HL-60/S4 treated with phorbol 12-myristate 13-acetate at 8.2 ng/mL for 4 days and 3 days (cell line): ENCODE results near the gene MSL1.

Source experiments
- in situ Hi-C: fragments of 300-500 bp; cut with MboI; formaldehyde crosslinking; loops from 2 replicates; pipeline ENCODE4 v1.15.0; 2022; ENCODE audit warnings: low sequenced_read_pairs

The MSL1 gene

GRCh38 chr17:40173778-40174135 is 52.0 kb downstream of the MSL1 start:
- in situ Hi-C loops = no loop called here

GRCh38 chr17:40174514-40174913 is 52.7 kb downstream of the MSL1 start:
- in situ Hi-C loops = no loop called here

GRCh38 chr17:40175928-40176753 is 54.4 kb downstream of the MSL1 start:
- in situ Hi-C loops = no loop called here

- in situ Hi-C loops = no loop called here
Observed at GRCh38 chr17:40176754-40177110, 55.0 kb downstream of the MSL1 start.

GRCh38 chr17:40177275-40177874 is 55.6 kb downstream of the MSL1 start, which contains the start of gene RAPGEFL1:
TSS of gene RAPGEFL1 (plus strand) at chr17:40177470. CDS start at chr17:40177862, 392 bp downstream.
- in situ Hi-C loops = no loop called here

- in situ Hi-C loops = no loop called here
Observed at GRCh38 chr17:40178021-40178601, 56.3 kb downstream of the MSL1 start.

GRCh38 chr17:40178660-40179059 is 56.9 kb downstream of the MSL1 start:
- in situ Hi-C loops = no loop called here

GRCh38 chr17:40179923-40180659 is 58.3 kb downstream of the MSL1 start:
- in situ Hi-C loops = no loop called here

GRCh38 chr17:40180694-40181093 is 58.9 kb downstream of the MSL1 start:
- in situ Hi-C loops = no loop called here

- in situ Hi-C loops = no loop called here
Observed at GRCh38 chr17:40181205-40181604, 59.4 kb downstream of the MSL1 start.

- in situ Hi-C loops = no loop called here
Observed at GRCh38 chr17:40182606-40183005, 60.8 kb downstream of the MSL1 start.
